ENCODE results near the gene LMCD1.

Gene LMCD1

GRCh38 chr3:8503871-8504610, 2.4 kb downstream of the LMCD1 start:
- no peak overlapping the region for H3K18ac ChIP-seq (ENCODE audit: low read depth in 1 of 2, low read length in 2 of 2)
- H3K27me3 ChIP-seq (ENCODE audit: control insufficient read depth in 1 of 2, insufficient read depth in 1 of 2, low read length in 2 of 2), result no peaks in the 10 kb centered on the region
- no peak overlapping the region for H2BK120ac ChIP-seq (ENCODE audit: low read depth, low read length)
- no peak for DNase-seq
- H3K36me3 ChIP-seq (ENCODE audit: control insufficient read depth in 1 of 2, insufficient read depth in 2 of 2, low read depth in 1 of 2, low read length in 2 of 2), result peaks cover 0 to 8% of the 10 kb centered on the region in 2 experiments
- no peak overlapping the region for H4K91ac ChIP-seq (ENCODE audit: low read length)
- H2BK15ac ChIP-seq (ENCODE audit: low read depth, poor library complexity, severe bottlenecking), result no peak overlapping the region
- 81% methylated on average over 7 of the region's 8 CpGs for WGBS
- peaks cover 15% of the 10 kb centered on the region for H3K4me1 ChIP-seq (ENCODE audit: control insufficient read depth, insufficient read depth, low read depth, low read length)
- peak overlapping the region; percentile 61 for H2BK5ac ChIP-seq (ENCODE audit: low read depth, low read length, poor library complexity, severe bottlenecking)
- no peak overlapping the region for H3K14ac ChIP-seq (ENCODE audit: low read length in 2 of 2)
- H3K4me3 ChIP-seq (ENCODE audit: insufficient read depth in 1 of 2, low read depth in 1 of 2, low read length in 2 of 2), result peak overlapping the region in 1 of 2 experiments; percentile 71
- no peak overlapping the region for H3K23ac ChIP-seq (ENCODE audit: low read length in 2 of 2)
- H3K9ac ChIP-seq (ENCODE audit: low read length), result peak overlapping the region; percentile 84
- H3K79me1 ChIP-seq (replicated peaks; ENCODE audit: low read length, poor library complexity, severe bottlenecking), result peaks cover 1% of the 10 kb centered on the region
- no peaks in the 10 kb centered on the region for H3K9me3 ChIP-seq (ENCODE audit: control insufficient read depth, low read length)
- no peak overlapping the region for H4K8ac ChIP-seq (ENCODE audit: low read length)
- no peak overlapping the region for H3K4ac ChIP-seq (ENCODE audit: low read depth in 1 of 2, low read length in 2 of 2)
- no peak overlapping the region for H2BK12ac ChIP-seq (ENCODE audit: low read length in 2 of 2)
- H2AK5ac ChIP-seq (ENCODE audit: low read length, severe bottlenecking), result peak overlapping the region; percentile 81
- H3K27ac ChIP-seq (ENCODE audit: low read length, poor library complexity, severe bottlenecking), result peak overlapping the region; percentile 91
- H2AFZ ChIP-seq (ENCODE audit: low read depth, low read length), result no peak overlapping the region
- H3K4me2 ChIP-seq (ENCODE audit: low read length, poor library complexity, severe bottlenecking), result peak overlapping the region; percentile 61

- H3K27ac ChIP-seq (ENCODE audit: low read length, poor library complexity, severe bottlenecking), result peak overlapping the region; percentile 91
- H3K18ac ChIP-seq (ENCODE audit: low read depth in 1 of 2, low read length in 2 of 2), result no peak overlapping the region
- peaks cover 1% of the 10 kb centered on the region for H3K79me1 ChIP-seq (replicated peaks; ENCODE audit: low read length, poor library complexity, severe bottlenecking)
- H3K4me1 ChIP-seq (ENCODE audit: control insufficient read depth, insufficient read depth, low read depth, low read length), result peaks cover 17% of the 10 kb centered on the region
- peak overlapping the region in 1 of 2 experiments; percentile 71 for H3K4me3 ChIP-seq (ENCODE audit: insufficient read depth in 1 of 2, low read depth in 1 of 2, low read length in 2 of 2)
- DNase-seq, result no peak
- H3K9me3 ChIP-seq (ENCODE audit: control insufficient read depth, low read length), result no peaks in the 10 kb centered on the region
- H3K27me3 ChIP-seq (ENCODE audit: control insufficient read depth in 1 of 2, insufficient read depth in 1 of 2, low read length in 2 of 2), result no peaks in the 10 kb centered on the region
- no peak overlapping the region for H3K4ac ChIP-seq (ENCODE audit: low read depth in 1 of 2, low read length in 2 of 2)
- H4K8ac ChIP-seq (ENCODE audit: low read length), result no peak overlapping the region
- H3K4me2 ChIP-seq (ENCODE audit: low read length, poor library complexity, severe bottlenecking), result peak overlapping the region; percentile 44
- peak overlapping the region; percentile 84 for H3K9ac ChIP-seq (ENCODE audit: low read length)
- peaks cover 0 to 8% of the 10 kb centered on the region in 2 experiments for H3K36me3 ChIP-seq (ENCODE audit: control insufficient read depth in 1 of 2, insufficient read depth in 2 of 2, low read depth in 1 of 2, low read length in 2 of 2)
- 93% methylated on average over 4 of the region's 4 CpGs for WGBS
- no peak overlapping the region for H3K23ac ChIP-seq (ENCODE audit: low read length in 2 of 2)
- no peak overlapping the region for H2BK15ac ChIP-seq (ENCODE audit: low read depth, poor library complexity, severe bottlenecking)
- H2AFZ ChIP-seq (ENCODE audit: low read depth, low read length), result no peak overlapping the region
- H2AK5ac ChIP-seq (ENCODE audit: low read length, severe bottlenecking), result peak overlapping the region; percentile 26
- no peak overlapping the region for H4K91ac ChIP-seq (ENCODE audit: low read length)
- H2BK12ac ChIP-seq (ENCODE audit: low read length in 2 of 2), result no peak overlapping the region
- H3K14ac ChIP-seq (ENCODE audit: low read length in 2 of 2), result no peak overlapping the region
- no peak overlapping the region for H2BK120ac ChIP-seq (ENCODE audit: low read depth, low read length)
- H2BK5ac ChIP-seq (ENCODE audit: low read depth, low read length, poor library complexity, severe bottlenecking), result peak overlapping the region; percentile 61
Observed at GRCh38 chr3:8504611-8504973, 3.0 kb downstream of the LMCD1 start.

GRCh38 chr3:8505621-8506020, 4.0 kb downstream of the LMCD1 start:
- no peak overlapping the region for H3K4ac ChIP-seq (ENCODE audit: low read depth in 1 of 2, low read length in 2 of 2)
- H3K4me3 ChIP-seq (ENCODE audit: insufficient read depth in 1 of 2, low read depth in 1 of 2, low read length in 2 of 2), result peak overlapping the region in 1 of 2 experiments; percentile 34

GRCh38 chr3:8506571-8507061, 5.0 kb downstream of the LMCD1 start:
- Histone ChIP-seq H3K14ac (ENCODE audit: low read length in 2 of 2) (no peak overlapping the region), H2AK5ac (ENCODE audit: low read length, severe bottlenecking) (peak overlapping the region; percentile 78), H3K27ac (ENCODE audit: low read length, poor library complexity, severe bottlenecking) (peak overlapping the region; percentile 42), H3K27me3 (ENCODE audit: control insufficient read depth in 1 of 2, insufficient read depth in 1 of 2, low read length in 2 of 2) (no peaks in the 10 kb centered on the region), H2BK120ac (ENCODE audit: low read depth, low read length) (no peak overlapping the region), H3K4me1 (ENCODE audit: control insufficient read depth, insufficient read depth, low read depth, low read length) (peaks cover 21% of the 10 kb centered on the region), H2BK15ac (ENCODE audit: low read depth, poor library complexity, severe bottlenecking) (no peak overlapping the region), H2BK5ac (ENCODE audit: low read depth, low read length, poor library complexity, severe bottlenecking) (no peak overlapping the region), H3K36me3 (ENCODE audit: control insufficient read depth in 1 of 2, insufficient read depth in 2 of 2, low read depth in 1 of 2, low read length in 2 of 2) (peaks cover 0 to 17% of the 10 kb centered on the region in 2 experiments), H3K9me3 (ENCODE audit: control insufficient read depth, low read length) (no peaks in the 10 kb centered on the region), H4K8ac (ENCODE audit: low read length) (no peak overlapping the region), H3K18ac (ENCODE audit: low read depth in 1 of 2, low read length in 2 of 2) (peak overlapping the region in 1 of 2 experiments; percentile 15), H3K4ac (ENCODE audit: low read depth in 1 of 2, low read length in 2 of 2) (no peak overlapping the region), H3K4me3 (ENCODE audit: insufficient read depth in 1 of 2, low read depth in 1 of 2, low read length in 2 of 2) (no peak overlapping the region), H2AFZ (ENCODE audit: low read depth, low read length) (no peak overlapping the region), H4K91ac (ENCODE audit: low read length) (no peak overlapping the region), H3K23ac (ENCODE audit: low read length in 2 of 2) (no peak overlapping the region), H3K4me2 (ENCODE audit: low read length, poor library complexity, severe bottlenecking) (no peak overlapping the region), H3K9ac (ENCODE audit: low read length) (peak overlapping the region; percentile 1), H2BK12ac (ENCODE audit: low read length in 2 of 2) (no peak overlapping the region), H3K79me1 (replicated peaks; ENCODE audit: low read length, poor library complexity, severe bottlenecking) (peaks cover 4% of the 10 kb centered on the region)
- 52% methylated on average over 5 of the region's 6 CpGs for WGBS
- no peak for DNase-seq

More at GRCh38 chr3:8505621-8506020, 4.0 kb downstream of the LMCD1 start:
- Histone ChIP-seq H3K18ac (ENCODE audit: low read depth in 1 of 2, low read length in 2 of 2) (peak overlapping the region in 1 of 2 experiments; percentile 16), H3K27ac (ENCODE audit: low read length, poor library complexity, severe bottlenecking) (no peak overlapping the region), H2BK5ac (ENCODE audit: low read depth, low read length, poor library complexity, severe bottlenecking) (no peak overlapping the region), H3K79me1 (replicated peaks; ENCODE audit: low read length, poor library complexity, severe bottlenecking) (peaks cover 1% of the 10 kb centered on the region), H2BK12ac (ENCODE audit: low read length in 2 of 2) (peak overlapping the region in 1 of 2 experiments; percentile 12), H2BK15ac (ENCODE audit: low read depth, poor library complexity, severe bottlenecking) (no peak overlapping the region), H4K8ac (ENCODE audit: low read length) (no peak overlapping the region), H3K27me3 (ENCODE audit: control insufficient read depth in 1 of 2, insufficient read depth in 1 of 2, low read length in 2 of 2) (no peaks in the 10 kb centered on the region), H3K4me2 (ENCODE audit: low read length, poor library complexity, severe bottlenecking) (no peak overlapping the region), H3K9ac (ENCODE audit: low read length) (peak overlapping the region; percentile 1), H3K4me1 (ENCODE audit: control insufficient read depth, insufficient read depth, low read depth, low read length) (peaks cover 21% of the 10 kb centered on the region), H3K9me3 (ENCODE audit: control insufficient read depth, low read length) (no peaks in the 10 kb centered on the region), H3K36me3 (ENCODE audit: control insufficient read depth in 1 of 2, insufficient read depth in 2 of 2, low read depth in 1 of 2, low read length in 2 of 2) (peaks cover 0 to 8% of the 10 kb centered on the region in 2 experiments), H2AFZ (ENCODE audit: low read depth, low read length) (no peak overlapping the region), H3K14ac (ENCODE audit: low read length in 2 of 2) (no peak overlapping the region), H3K23ac (ENCODE audit: low read length in 2 of 2) (no peak overlapping the region), H2BK120ac (ENCODE audit: low read depth, low read length) (no peak overlapping the region), H2AK5ac (ENCODE audit: low read length, severe bottlenecking) (peak overlapping the region; percentile 17), H4K91ac (ENCODE audit: low read length) (no peak overlapping the region)
- no peak for DNase-seq
- 47% methylated on average over 3 of the region's 3 CpGs for WGBS

Measured in mesenchymal stem cell (in vitro differentiated cells and primary cell).